WTC11 (cell line): Measurements from ENCODE around the gene ZBTB18. TPM values are rescaled to one million over a fixed set of nuclear protein-coding genes. Genes with fewer than 3 reads are reported as not detected.

Experiments
- ATAC-seq: fragments of 200-7000 bp; cut with Tn5 transposase; 2 replicates; pipeline ENCODE4 v1.10.0; 2021; ENCODE audit warnings: mild to moderate bottlenecking, moderate library complexity
- CTCF ChIA-PET: fragments of 300-600 bp; sonication (Branson Sonifier 250); formaldehyde crosslinking; loops from one replicate; lab custom pipeline; 2021; ENCODE audit warnings: antibody characterized with exemption; lab: Charles Lee
- POLR2A ChIA-PET: fragments of 350-600 bp; sonication (Branson Sonifier 250); formaldehyde crosslinking; loops from one replicate; lab custom pipeline; 2021; ENCODE audit warnings: antibody characterized with exemption; lab: Charles Lee
- DNase-seq: peaks from one replicate; pipeline ENCODE4 v3.0.0; 2021; ENCODE audit warnings: low spot score
- H3K27ac Mint-ChIP-seq: 2 replicates; pipeline ENCODE4 v1.8.0; 2021; ENCODE audit warnings: mixed read lengths
- H3K27me3 Mint-ChIP-seq: 2 replicates; pipeline ENCODE4 v1.8.0; 2021; ENCODE audit warnings: low read depth, mild to moderate bottlenecking, moderate library complexity, mixed read lengths
- H3K36me3 Mint-ChIP-seq: 2 replicates; pipeline ENCODE4 v1.8.0; 2021; ENCODE audit warnings: mixed read lengths
- H3K4me1 Mint-ChIP-seq: 2 replicates; pipeline ENCODE4 v1.8.0; 2022; ENCODE audit warnings: mixed read lengths
- H3K4me3 Mint-ChIP-seq: 2 replicates; pipeline ENCODE4 v1.8.0; 2021; ENCODE audit warnings: mild to moderate bottlenecking, moderate library complexity, mixed read lengths
- H3K9me3 Mint-ChIP-seq: 2 replicates; pipeline ENCODE4 v1.8.0; 2021; ENCODE audit warnings: mixed read lengths
- AFF4 ChIP-seq: sonication (generic); formaldehyde crosslinking; IDR thresholded peaks from 2 replicates; pipeline ENCODE4 v1.8.1; 2023; ENCODE audit warnings: mild to moderate bottlenecking, missing genetic modification reagents, borderline replicate concordance
- AR ChIP-seq: fragments of 250-450 bp; sonication (Bioruptor Pico); IDR thresholded peaks from 2 replicates; pipeline ENCODE4 v1.9.0; 2021; ENCODE audit warnings: mild to moderate bottlenecking
- ATF2 ChIP-seq: sonication (generic); formaldehyde crosslinking; IDR thresholded peaks from 2 replicates; pipeline ENCODE4 v1.8.1; 2022; ENCODE audit warnings: low read depth, missing genetic modification reagents, borderline replicate concordance
- CBFB ChIP-seq: sonication (generic); formaldehyde crosslinking; IDR thresholded peaks from 2 replicates; pipeline ENCODE4 v1.8.1; 2022; ENCODE audit warnings: mild to moderate bottlenecking, low read depth, missing genetic modification reagents
- ETV6 ChIP-seq: sonication (generic); formaldehyde crosslinking; IDR thresholded peaks from 2 replicates; pipeline ENCODE4 v1.8.1; 2022; ENCODE audit warnings: mild to moderate bottlenecking, missing genetic modification reagents
- FOXK1 ChIP-seq: sonication (generic); formaldehyde crosslinking; IDR thresholded peaks from 2 replicates; pipeline ENCODE4 v1.8.0; 2022; ENCODE audit warnings: mild to moderate bottlenecking, moderate library complexity, missing genetic modification reagents
- GABPB1 ChIP-seq: sonication (generic); formaldehyde crosslinking; IDR thresholded peaks from 2 replicates; pipeline ENCODE4 v1.8.1; 2023; ENCODE audit warnings: mild to moderate bottlenecking, missing genetic modification reagents
- HMGA2 ChIP-seq: fragments of 250-450 bp; sonication (Bioruptor Pico); IDR thresholded peaks from 2 replicates; pipeline ENCODE4 v1.4.0; 2021; ENCODE audit warnings: mild to moderate bottlenecking, moderate library complexity
- IRF1 ChIP-seq: sonication (generic); formaldehyde crosslinking; IDR thresholded peaks from 2 replicates; pipeline ENCODE4 v1.8.0; 2023; ENCODE audit warnings: missing genetic modification reagents
- MXD4 ChIP-seq: fragments of 250-450 bp; sonication (Bioruptor Pico); IDR thresholded peaks from 2 replicates; pipeline ENCODE4 v1.8.0; 2021; ENCODE audit warnings: mild to moderate bottlenecking, moderate library complexity, borderline replicate concordance
- MYBL2 ChIP-seq: sonication (generic); formaldehyde crosslinking; IDR thresholded peaks from 2 replicates; pipeline ENCODE4 v1.8.1; 2023; ENCODE audit warnings: mild to moderate bottlenecking, moderate library complexity, missing genetic modification reagents
- NFE2L1 ChIP-seq: sonication (generic); formaldehyde crosslinking; IDR thresholded peaks from 2 replicates; pipeline ENCODE4 v1.8.1; 2023; ENCODE audit warnings: missing genetic modification reagents
- NFYB ChIP-seq: sonication (generic); formaldehyde crosslinking; conservative IDR thresholded peaks from 2 replicates; pipeline ENCODE4 v1.8.0; 2022; ENCODE audit warnings: low read depth, missing genetic modification reagents
- TEAD1 ChIP-seq: sonication (generic); formaldehyde crosslinking; IDR thresholded peaks from 2 replicates; pipeline ENCODE4 v1.8.0; 2022; ENCODE audit warnings: mild to moderate bottlenecking, missing genetic modification reagents
- ZNF138 ChIP-seq: sonication (generic); formaldehyde crosslinking; conservative IDR thresholded peaks from 2 replicates; pipeline ENCODE4 v1.8.1; 2022; ENCODE audit warnings: mild to moderate bottlenecking, moderate library complexity, missing genetic modification reagents
- total RNA-seq: library from RNA; stranded (reverse); gene quantifications from 3 replicates; pipeline ENCODE4 v1.2.3, GENCODE V29; 2021

The ZBTB18 gene
- total RNA-seq, 1 experiment from 2014 or later: 16.0 TPM

- TF ChIP-seq ZNF138 (CRISPR knock-in tag) (no peak), HMGA2 (CRISPR knock-in tag) (no peak), AFF4 (CRISPR knock-in tag) (no peak), AR (CRISPR knock-in tag) (no peak), NFYB (CRISPR knock-in tag) (no peak), MXD4 (no peak), CBFB (no peak)
- H3K27me3 Mint-ChIP-seq: no peaks in the 10 kb centered on the region
- no peaks in the 10 kb centered on the region for H3K36me3 Mint-ChIP-seq
- CTCF ChIA-PET: no interaction called here
- POLR2A ChIA-PET: interaction anchor here (0.5 kb wide), 1 partner anchor 9 kb away, joined by 3 read pairs; no protein-coding TSS in a partner anchor
- no peak overlapping the region for H3K4me3 Mint-ChIP-seq
- H3K27ac Mint-ChIP-seq: no peak overlapping the region
- H3K9me3 Mint-ChIP-seq: no peaks in the 10 kb centered on the region
- DNase-seq: no peak
- no peak for ATAC-seq
- no peaks in the 10 kb centered on the region for H3K4me1 Mint-ChIP-seq
Measured at GRCh38 chr1:244092964-244093638, 42.0 kb downstream of the ZBTB18 start.

GRCh38 chr1:244094880-244095528 is 43.9 kb downstream of the ZBTB18 start:
- Mint-ChIP-seq H3K4me1 (no peaks in the 10 kb centered on the region), H3K36me3 (no peaks in the 10 kb centered on the region), H3K9me3 (peaks cover 5% of the 10 kb centered on the region), H3K27me3 (no peaks in the 10 kb centered on the region), H3K4me3 (no peak overlapping the region), H3K27ac (no peak overlapping the region)
- ATAC-seq: no peak
- no peak for TF ChIP-seq IRF1 (CRISPR knock-in tag)
- no peak for TF ChIP-seq FOXK1 (CRISPR knock-in tag)
- TF ChIP-seq NFYB (CRISPR knock-in tag): no peak
- TF ChIP-seq AR (CRISPR knock-in tag): no peak
- TF ChIP-seq ETV6 (CRISPR knock-in tag): no peak
- no peak for TF ChIP-seq GABPB1 (CRISPR knock-in tag)
- TF ChIP-seq ATF2 (CRISPR knock-in tag): no peak
- TF ChIP-seq NFE2L1 (CRISPR knock-in tag): no peak
- TF ChIP-seq MYBL2 (CRISPR knock-in tag): no peak
- no peak for TF ChIP-seq TEAD1 (CRISPR knock-in tag)
- no peak for DNase-seq
- CTCF ChIA-PET: no interaction called here
- POLR2A ChIA-PET: no interaction called here
